BJ (cell line): Measurements from ENCODE around the gene MED31. TPM values are rescaled to one million over a fixed set of nuclear protein-coding genes. Genes with fewer than 3 reads are reported as not detected.

Experiments
- CTCF ChIA-PET: fragments of 350-600 bp; formaldehyde crosslinking; extraction: SDS; loops from one replicate; lab custom pipeline; 2021; ENCODE audit warnings: antibody characterized with exemption, inconsistent platforms; lab: Yijun Ruan, JAX
- POLR2A ChIA-PET: fragments of 300-600 bp; sonication (Branson Sonifier 250); formaldehyde crosslinking; extraction: SDS; loops from one replicate; lab custom pipeline; 2021; ENCODE audit warnings: antibody characterized with exemption; lab: Charles Lee
- DNase-seq: peaks from one replicate; pipeline ENCODE4 v3.0.0-alpha.2; 2011; ENCODE audit warnings: low read depth
- H3K27me3 ChIP-seq: 2 replicates; pipeline ENCODE4 v1.6.0; 2011; ENCODE audit warnings: low read length; ENCODE audit not compliant: control insufficient read depth, insufficient read depth
- H3K36me3 ChIP-seq: 2 replicates; pipeline ENCODE4 v1.5.1; 2011; ENCODE audit warnings: low read length; ENCODE audit not compliant: control insufficient read depth, insufficient read depth
- H3K4me3 ChIP-seq: 2 replicates; pipeline ENCODE4 v1.5.1; 2011; ENCODE audit warnings: low read depth, mild to moderate bottlenecking, control low read depth, low read length
- CTCF ChIP-seq: IDR thresholded peaks from 2 replicates; pipeline ENCODE4 v1.5.1; 2011; ENCODE audit warnings: low read depth, mild to moderate bottlenecking, control low read depth, inconsistent platforms, low read length, moderate library complexity; ENCODE audit not compliant: insufficient read depth
- polyA plus RNA-seq: library from polyadenylated mRNA; depleted of rRNA; stranded (reverse); fragments of >200 nt; gene quantifications from 2 replicates; pipeline ENCODE4 v1.2.3, GENCODE V29; 2011

The MED31 gene
- polyA plus RNA-seq, 1 experiment, result 6.9 TPM

- CTCF ChIA-PET, result interaction anchor here (1.6 kb wide), 1 partner anchor 164 kb away, joined by 3 read pairs; no protein-coding TSS in a partner anchor
- POLR2A ChIA-PET, result no interaction called here
- Histone ChIP-seq H3K27me3 (no peaks in the 10 kb centered on the region), H3K4me3 (no peak overlapping the region), H3K36me3 (peaks cover 1% of the 10 kb centered on the region; the same call in 1 of the 2 replicates)
- no peak for DNase-seq
- TF ChIP-seq CTCF, result no peak
Measured at GRCh38 chr17:6626616-6627015, 24.8 kb downstream of the MED31 start.

- CTCF ChIA-PET, result interaction anchor here (1.4 kb wide), 1 partner anchor 151 kb away, joined by 7 read pairs; no protein-coding TSS in a partner anchor
- DNase-seq, result no peak
Measured at GRCh38 chr17:6623941-6624340, 27.5 kb downstream of the MED31 start.

GRCh38 chr17:6611231-6611630 is 40.2 kb downstream of the MED31 start:
- Histone ChIP-seq H3K27me3 (no peaks in the 10 kb centered on the region), H3K36me3 (peaks cover 9% of the 10 kb centered on the region), H3K4me3 (no peak overlapping the region)
- ChIA-PET CTCF (interaction anchor here (1.3 kb wide), 1 partner anchor 10 kb away, joined by 4 read pairs; no protein-coding TSS in a partner anchor), POLR2A (no interaction called here)
- no peak for DNase-seq
- TF ChIP-seq CTCF, result no peak

More at GRCh38 chr17:6623941-6624340, 27.5 kb downstream of the MED31 start:
- peaks cover 3% of the 10 kb centered on the region for H3K36me3 ChIP-seq
- POLR2A ChIA-PET, result no interaction called here
- no peak for TF ChIP-seq CTCF
- H3K4me3 ChIP-seq, result no peak overlapping the region
- no peaks in the 10 kb centered on the region for H3K27me3 ChIP-seq

GRCh38 chr17:6610011-6610410 is 41.4 kb downstream of the MED31 start:
- ChIA-PET POLR2A (no interaction called here), CTCF (no interaction called here)
- no peak for DNase-seq

GRCh38 chr17:6608321-6608720 is 43.1 kb downstream of the MED31 start:
- CTCF ChIA-PET, result interaction anchor here (0.8 to 1.9 kb wide), 6 partner anchors 9 to 31 kb away, joined by 3 to 7 read pairs (median 3); a partner anchor contains a TSS
- peaks cover 15% of the 10 kb centered on the region for H3K36me3 ChIP-seq
- no peaks in the 10 kb centered on the region for H3K27me3 ChIP-seq
- H3K4me3 ChIP-seq, result no peak overlapping the region
- TF ChIP-seq CTCF, result no peak
- POLR2A ChIA-PET, result no interaction called here
- DNase-seq, result no peak

More at GRCh38 chr17:6610011-6610410, 41.4 kb downstream of the MED31 start:
- TF ChIP-seq CTCF, result no peak
- H3K27me3 ChIP-seq, result no peaks in the 10 kb centered on the region
- no peak overlapping the region for H3K4me3 ChIP-seq
- H3K36me3 ChIP-seq, result peaks cover 15% of the 10 kb centered on the region
